ENCODE measurements around the gene TTLL10.

Gene TTLL10

GRCh38 chr1:1177452-1178206 lies 3.9 kb downstream of the TTLL10 start:
- Histone ChIP-seq H2AFZ (ENCODE audit: low read length) (no peak overlapping the region), H3K4me3 (ENCODE audit: low read length, poor library complexity, severe bottlenecking) (no peak overlapping the region), H3K4me2 (ENCODE audit: low read depth, low read length, poor library complexity, severe bottlenecking) (no peak overlapping the region), H4K20me1 (ENCODE audit: insufficient read depth, low read length, poor library complexity, severe bottlenecking) (no peaks in the 10 kb centered on the region), H3K9me3 (ENCODE audit: insufficient read depth, low read depth, low read length) (no peaks in the 10 kb centered on the region), H3K36me3 (ENCODE audit: insufficient read depth, low read length) (no peaks in the 10 kb centered on the region), H3K27me3 (ENCODE audit: insufficient read depth, low read length, poor library complexity, severe bottlenecking) (no peaks in the 10 kb centered on the region), H3F3A (ENCODE audit: low read depth) (no peaks in the 10 kb centered on the region), H3K9me2 (replicated peaks; ENCODE audit: low read depth, low read length) (no peaks in the 10 kb centered on the region), H3K79me2 (ENCODE audit: insufficient read depth, low read length) (no peaks in the 10 kb centered on the region), H3K9ac (ENCODE audit: low read depth, low read length, poor library complexity, severe bottlenecking) (no peak overlapping the region), H3K4me1 (ENCODE audit: insufficient read depth, low read length, poor library complexity, severe bottlenecking) (no peaks in the 10 kb centered on the region)
- TF ChIP-seq EZH2phosphoT487 (IDR thresholded peaks at IDR 0.05; ENCODE audit: borderline replicate concordance) (no peak), CTCF (conservative IDR thresholded peaks at IDR 0.05; ENCODE audit: low read length) (no peak)

- Histone ChIP-seq H4K20me1 (ENCODE audit: insufficient read depth, low read length, poor library complexity, severe bottlenecking) (no peaks in the 10 kb centered on the region), H3K27me3 (ENCODE audit: insufficient read depth, low read length, poor library complexity, severe bottlenecking) (no peaks in the 10 kb centered on the region), H3K9me3 (ENCODE audit: insufficient read depth, low read depth, low read length) (no peaks in the 10 kb centered on the region), H3K36me3 (ENCODE audit: insufficient read depth, low read length) (no peaks in the 10 kb centered on the region), H2AFZ (ENCODE audit: low read length) (no peak overlapping the region), H3K79me2 (ENCODE audit: insufficient read depth, low read length) (no peaks in the 10 kb centered on the region), H3K4me1 (ENCODE audit: insufficient read depth, low read length, poor library complexity, severe bottlenecking) (no peaks in the 10 kb centered on the region), H3K9me2 (replicated peaks; ENCODE audit: low read depth, low read length) (no peaks in the 10 kb centered on the region), H3F3A (ENCODE audit: low read depth) (no peaks in the 10 kb centered on the region), H3K4me2 (ENCODE audit: low read depth, low read length, poor library complexity, severe bottlenecking) (no peak overlapping the region), H3K4me3 (ENCODE audit: low read length, poor library complexity, severe bottlenecking) (no peak overlapping the region), H3K9ac (ENCODE audit: low read depth, low read length, poor library complexity, severe bottlenecking) (no peak overlapping the region)
- TF ChIP-seq EZH2phosphoT487 (IDR thresholded peaks at IDR 0.05; ENCODE audit: borderline replicate concordance) (no peak), CTCF (conservative IDR thresholded peaks at IDR 0.05; ENCODE audit: low read length) (no peak)
Measured at GRCh38 chr1:1178794-1179331, 5.2 kb downstream of the TTLL10 start.

- H3K4me2 ChIP-seq (ENCODE audit: low read depth, low read length, poor library complexity, severe bottlenecking), result no peak overlapping the region
- H3K4me3 ChIP-seq (ENCODE audit: low read length, poor library complexity, severe bottlenecking), result no peak overlapping the region
- no peaks in the 10 kb centered on the region for H3K27me3 ChIP-seq (ENCODE audit: insufficient read depth, low read length, poor library complexity, severe bottlenecking)
- no peaks in the 10 kb centered on the region for H3K4me1 ChIP-seq (ENCODE audit: insufficient read depth, low read length, poor library complexity, severe bottlenecking)
- no peaks in the 10 kb centered on the region for H3K36me3 ChIP-seq (ENCODE audit: insufficient read depth, low read length)
- H3K9ac ChIP-seq (ENCODE audit: low read depth, low read length, poor library complexity, severe bottlenecking), result no peak overlapping the region
- no peaks in the 10 kb centered on the region for H3F3A ChIP-seq (ENCODE audit: low read depth)
- H4K20me1 ChIP-seq (ENCODE audit: insufficient read depth, low read length, poor library complexity, severe bottlenecking), result no peaks in the 10 kb centered on the region
- no peak overlapping the region for H2AFZ ChIP-seq (ENCODE audit: low read length)
- TF ChIP-seq CTCF (conservative IDR thresholded peaks at IDR 0.05; ENCODE audit: low read length), result no peak
- TF ChIP-seq EZH2phosphoT487 (IDR thresholded peaks at IDR 0.05; ENCODE audit: borderline replicate concordance), result no peak
- no peaks in the 10 kb centered on the region for H3K9me3 ChIP-seq (ENCODE audit: insufficient read depth, low read depth, low read length)
- no peaks in the 10 kb centered on the region for H3K9me2 ChIP-seq (replicated peaks; ENCODE audit: low read depth, low read length)
- H3K79me2 ChIP-seq (ENCODE audit: insufficient read depth, low read length), result no peaks in the 10 kb centered on the region
Measured at GRCh38 chr1:1179346-1179982, 5.8 kb downstream of the TTLL10 start.

Data from Loucy (cell line).